Ecto neural progenitor cell (in vitro differentiated cells): ENCODE measurements around the gene FASTK.

Experiments used
- DNase-seq: peaks from one replicate; pipeline ENCODE4 v3.0.0-alpha.2; 2018; ENCODE audit warnings: low spot score

FASTK gene

GRCh38 chr7:151095828-151096475, 15.3 kb upstream of the FASTK start:
- no peak for DNase-seq

- no peak for DNase-seq
Measured at GRCh38 chr7:151095123-151095797, 14.7 kb upstream of the FASTK start.

GRCh38 chr7:151094675-151095074, 14.1 kb upstream of the FASTK start:
- no peak for DNase-seq

GRCh38 chr7:151093748-151094147, 13.1 kb upstream of the FASTK start:
- no peak for DNase-seq

GRCh38 chr7:151091988-151092387, 11.4 kb upstream of the FASTK start:
- no peak for DNase-seq

GRCh38 chr7:151091431-151091830, 10.8 kb upstream of the FASTK start:
- no peak for DNase-seq

GRCh38 chr7:151091003-151091402, 10.4 kb upstream of the FASTK start:
- DNase-seq: no peak

GRCh38 chr7:151089893-151090730, 9.5 kb upstream of the FASTK start:
- DNase-seq: no peak

GRCh38 chr7:151088856-151089699, 8.5 kb upstream of the FASTK start:
- DNase-seq: peak; percentile 78

- DNase-seq: no peak
Measured at GRCh38 chr7:151088019-151088855, 7.6 kb upstream of the FASTK start.

GRCh38 chr7:151087245-151088018, 6.8 kb upstream of the FASTK start:
- DNase-seq: peak; percentile 74

GRCh38 chr7:151086802-151087244, 6.2 kb upstream of the FASTK start:
- DNase-seq: no peak

- peak; percentile 93 for DNase-seq
Measured at GRCh38 chr7:151085691-151086620, 5.3 kb upstream of the FASTK start, which contains the start of gene AGAP3. Gene AGAP3 (plus strand): TSS chr7:151086475. CDS start chr7:151086742, 267 bp downstream.

GRCh38 chr7:151085329-151085690, 4.7 kb upstream of the FASTK start:
- no peak for DNase-seq

GRCh38 chr7:151083824-151084160, 3.2 kb upstream of the FASTK start:
- no peak for DNase-seq

GRCh38 chr7:151083071-151083823, 2.6 kb upstream of the FASTK start, which contains the start of gene TMUB1:
Gene TMUB1 (minus strand): TSS chr7:151083493. CDS start chr7:151082563, 930 bp downstream.
- peak; percentile 83 for DNase-seq

- DNase-seq: no peak
Measured at GRCh38 chr7:151082141-151083070, 1.8 kb upstream of the FASTK start.
